Body of pancreas (tissue), 4 donors: ENCODE results near the gene RSKR.

Experiments used
- POLR2A ChIP-seq, 3 donors: fragments of 450-650 bp; IDR thresholded peaks; one replicate each; pipeline ENCODE4 v1.6.1; 2016; ENCODE audit warnings: antibody characterized with exemption in 3 of 3, mild to moderate bottlenecking in 2 of 3
- TF ChIP-seq, protein P1 (sequence below), 7 experiments: fragments of 450-650 bp in 4 of 7; fragments of 200-600 bp in 3 of 7; sonication (generic) in 3 of 7; IDR thresholded peaks; one replicate each; pipeline ENCODE4 v1.5.1; 2016 to 2019; ENCODE audit warnings: antibody characterized with exemption in 7 of 7

DNA sequence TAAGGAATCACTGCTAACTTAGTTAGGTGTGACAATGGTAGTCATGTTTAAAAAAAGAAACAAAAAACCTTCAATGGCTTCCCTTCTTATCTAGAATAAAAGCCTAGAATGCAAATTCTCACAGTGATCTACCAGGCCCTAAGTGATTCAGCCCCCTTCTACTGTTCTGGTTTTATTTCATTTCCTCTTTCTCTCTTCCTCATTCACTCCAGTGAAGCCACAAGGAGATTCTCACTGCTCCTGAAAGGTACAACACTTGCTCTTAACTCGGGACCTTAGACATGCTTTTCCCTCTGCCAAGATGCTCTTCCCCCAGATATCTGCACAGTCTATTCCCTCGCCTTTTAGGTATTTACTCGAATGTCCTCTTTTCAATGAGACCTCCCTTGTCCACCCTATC lies 46.4 kb downstream of the RSKR start:
- no peak for TF ChIP-seq POLR2A (IDR thresholded peaks at IDR 0.05)
- TF ChIP-seq, protein P1, sequence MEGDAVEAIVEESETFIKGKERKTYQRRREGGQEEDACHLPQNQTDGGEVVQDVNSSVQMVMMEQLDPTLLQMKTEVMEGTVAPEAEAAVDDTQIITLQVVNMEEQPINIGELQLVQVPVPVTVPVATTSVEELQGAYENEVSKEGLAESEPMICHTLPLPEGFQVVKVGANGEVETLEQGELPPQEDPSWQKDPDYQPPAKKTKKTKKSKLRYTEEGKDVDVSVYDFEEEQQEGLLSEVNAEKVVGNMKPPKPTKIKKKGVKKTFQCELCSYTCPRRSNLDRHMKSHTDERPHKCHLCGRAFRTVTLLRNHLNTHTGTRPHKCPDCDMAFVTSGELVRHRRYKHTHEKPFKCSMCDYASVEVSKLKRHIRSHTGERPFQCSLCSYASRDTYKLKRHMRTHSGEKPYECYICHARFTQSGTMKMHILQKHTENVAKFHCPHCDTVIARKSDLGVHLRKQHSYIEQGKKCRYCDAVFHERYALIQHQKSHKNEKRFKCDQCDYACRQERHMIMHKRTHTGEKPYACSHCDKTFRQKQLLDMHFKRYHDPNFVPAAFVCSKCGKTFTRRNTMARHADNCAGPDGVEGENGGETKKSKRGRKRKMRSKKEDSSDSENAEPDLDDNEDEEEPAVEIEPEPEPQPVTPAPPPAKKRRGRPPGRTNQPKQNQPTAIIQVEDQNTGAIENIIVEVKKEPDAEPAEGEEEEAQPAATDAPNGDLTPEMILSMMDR (IDR thresholded peaks at IDR 0.05) = no peak
